AG20443 (cell line): ENCODE results near the gene LRCH1.

ENCODE experiments used
- DNase-seq: peaks from one replicate; pipeline ENCODE4 v3.0.0; 2012; ENCODE audit warnings: low spot score, mixed read lengths

The LRCH1 gene

DNA sequence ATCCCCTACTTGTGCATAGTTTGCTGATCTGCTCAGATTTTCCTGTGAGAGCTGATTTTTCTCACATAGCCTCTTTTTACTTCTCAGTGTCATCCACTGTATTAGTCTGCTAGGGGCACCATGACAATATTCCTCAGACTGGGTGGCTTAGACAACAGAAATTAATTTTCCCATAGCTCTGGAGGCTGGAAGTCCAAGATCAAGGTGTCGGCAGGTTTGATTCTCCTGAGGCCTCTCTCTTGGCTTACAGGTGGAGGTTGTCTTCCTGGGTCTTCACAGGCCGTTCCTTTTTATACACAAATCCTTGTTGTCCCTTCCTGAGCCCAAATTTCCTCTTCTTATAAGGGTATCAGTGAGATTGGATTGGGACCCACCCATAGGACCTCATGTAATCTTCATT lies 9.2 kb downstream of the LRCH1 start:
- no peak for DNase-seq

DNA sequence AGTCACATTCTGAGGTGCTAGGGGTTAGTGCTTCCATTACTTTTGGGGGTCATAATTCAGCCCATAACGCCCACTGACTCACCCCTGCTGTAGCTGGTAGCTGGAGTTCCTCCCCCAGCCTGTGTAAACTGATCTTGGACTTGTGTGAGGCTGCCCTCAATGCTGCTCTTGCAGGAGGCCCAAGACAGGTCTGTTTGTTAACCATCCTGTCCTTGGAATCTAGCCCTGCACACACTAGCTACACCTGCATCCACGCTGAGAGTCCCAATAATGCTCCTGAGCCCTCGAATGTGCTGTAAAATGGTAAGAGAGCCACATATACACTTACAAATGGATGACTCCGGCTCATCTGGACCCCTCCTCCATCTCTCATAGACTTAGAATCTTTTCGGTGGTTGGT lies 9.6 kb downstream of the LRCH1 start:
- no peak for DNase-seq

DNA sequence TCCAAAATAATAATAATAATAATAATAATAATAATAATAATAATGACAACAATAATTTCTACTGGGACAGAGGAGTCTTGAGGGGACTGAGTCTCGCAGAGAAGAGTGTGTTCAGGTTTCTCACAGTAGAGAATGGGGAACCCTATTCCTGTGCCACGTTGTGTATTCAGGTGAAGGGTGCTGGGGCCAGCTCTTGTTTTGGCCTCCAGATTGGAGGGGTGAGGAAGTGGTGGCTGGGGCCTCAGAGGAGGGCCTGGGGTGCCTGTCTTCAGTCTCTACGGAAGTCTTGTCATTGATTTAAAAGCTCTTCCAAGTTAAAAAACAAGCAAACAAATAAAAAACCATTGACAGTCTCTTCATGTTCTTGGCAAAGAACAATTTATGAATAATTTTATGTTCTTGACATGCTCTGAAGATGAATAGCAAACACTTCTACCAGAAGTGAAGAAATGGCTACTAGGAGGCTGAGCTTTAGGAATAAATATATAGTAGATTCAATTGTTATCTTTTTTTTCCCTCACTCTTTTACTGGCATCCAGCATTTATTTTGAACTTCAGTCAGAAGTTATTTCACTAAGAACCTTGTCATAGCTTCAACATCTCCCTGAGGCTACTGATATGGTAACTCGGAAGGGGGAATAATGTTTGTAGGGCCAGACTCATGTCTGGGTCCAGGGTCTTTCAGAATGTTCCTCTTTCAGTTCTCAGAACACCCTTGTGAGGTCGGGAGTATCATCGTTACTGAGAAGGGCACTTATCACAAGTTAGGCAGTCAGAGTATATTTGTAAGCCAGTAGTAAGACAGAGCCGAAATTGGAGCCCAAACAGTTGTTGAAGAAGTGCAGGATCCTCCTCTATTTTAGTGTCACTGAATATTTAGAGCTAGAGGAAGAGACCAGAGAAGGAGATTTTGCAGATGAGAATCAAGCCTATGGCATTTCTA lies 13.1 kb downstream of the LRCH1 start:
- DNase-seq, result no peak

DNA sequence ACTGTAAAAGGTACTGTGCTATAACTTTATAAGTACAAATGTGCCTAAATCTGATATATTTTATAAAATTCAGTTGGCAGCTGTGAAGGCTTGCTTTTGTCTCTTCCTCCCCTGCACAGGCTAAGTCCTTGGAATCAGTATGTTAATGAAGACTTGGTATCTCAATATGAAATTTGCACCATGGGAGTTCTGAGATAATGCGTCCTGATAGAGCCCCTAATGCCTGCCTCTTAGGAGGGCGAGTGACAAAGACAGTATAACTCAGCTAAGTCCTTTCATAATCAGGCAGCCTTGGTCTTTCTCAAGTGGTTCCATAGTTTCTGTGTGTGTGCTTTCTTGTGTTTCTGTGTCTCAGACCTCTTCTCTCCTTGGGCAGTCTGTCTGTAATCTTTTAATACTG lies 14.7 kb downstream of the LRCH1 start:
- no peak for DNase-seq

DNA sequence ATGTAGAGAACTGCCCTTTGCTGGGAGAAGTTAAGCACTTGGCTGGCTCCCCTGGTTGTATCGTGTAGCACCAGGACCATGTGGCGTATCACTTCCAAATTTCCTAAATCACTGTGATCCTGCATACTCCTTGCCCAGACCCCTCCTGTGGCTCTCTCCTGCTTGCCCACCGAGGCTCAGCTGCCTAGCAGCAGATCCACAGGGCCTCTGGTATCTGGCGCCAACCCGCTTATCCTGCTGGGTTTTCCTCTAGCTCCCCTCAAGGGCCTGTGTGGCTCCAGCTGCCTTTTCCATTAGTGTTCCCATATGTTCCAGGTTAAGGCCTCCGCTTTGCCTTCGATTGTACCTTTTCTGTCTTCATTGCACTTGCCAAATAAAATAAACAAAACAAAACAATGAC lies 16.5 kb downstream of the LRCH1 start:
- DNase-seq, result no peak

DNA sequence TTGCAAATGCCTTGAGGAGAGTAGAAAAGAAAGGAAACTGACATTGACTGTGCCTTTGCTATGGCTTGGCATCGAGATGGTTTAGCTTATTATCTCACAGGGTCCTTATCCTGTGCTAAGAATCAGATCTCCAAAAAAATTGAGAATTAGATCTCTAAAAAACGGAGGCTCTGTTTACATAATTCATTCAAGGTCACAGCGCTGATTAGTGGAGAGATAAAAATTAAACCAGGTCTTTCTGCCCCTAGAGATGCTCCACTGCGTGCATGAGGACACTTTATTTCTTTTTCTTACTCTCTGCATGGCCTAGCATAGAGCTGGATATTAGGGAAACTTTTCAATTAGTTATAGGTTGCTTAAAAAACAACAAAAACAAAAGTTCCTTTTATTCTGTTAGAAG lies 17.3 kb downstream of the LRCH1 start:
- DNase-seq, result no peak

DNA sequence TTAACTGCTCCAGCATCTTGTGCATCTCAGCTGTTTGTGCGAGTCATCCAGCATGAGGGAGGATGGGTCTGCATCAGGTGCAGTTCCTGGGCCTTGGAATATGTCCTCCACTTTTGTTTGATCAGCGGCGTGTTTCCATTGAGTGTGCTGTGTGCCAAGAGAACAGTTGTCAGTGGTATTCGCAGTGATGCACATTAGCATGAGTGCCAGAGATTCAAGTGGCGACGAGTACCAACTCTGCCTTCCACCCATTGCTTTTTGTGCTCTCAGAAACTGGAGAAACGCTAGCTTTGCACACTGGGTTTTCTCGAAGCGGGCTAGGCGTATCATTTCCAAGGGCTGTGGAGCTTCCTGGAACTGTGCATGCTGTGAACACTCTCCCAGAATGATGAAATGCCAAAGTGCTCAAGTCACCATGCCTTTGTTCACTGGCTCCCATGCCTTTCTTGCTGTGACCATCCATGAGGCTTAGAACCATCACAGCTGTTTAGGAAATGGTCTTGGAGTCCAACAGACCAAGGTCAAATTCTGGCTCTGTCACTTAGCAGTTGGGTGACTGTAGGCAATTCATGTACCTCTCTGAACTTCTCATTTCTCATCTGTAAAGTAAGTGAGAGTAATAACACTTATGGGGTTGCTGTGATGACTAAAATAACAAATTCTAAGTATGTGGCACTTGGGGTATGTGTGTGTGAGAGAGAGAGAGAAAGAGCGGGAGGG lies 18.4 kb downstream of the LRCH1 start:
- DNase-seq, result peak; percentile 76

DNA sequence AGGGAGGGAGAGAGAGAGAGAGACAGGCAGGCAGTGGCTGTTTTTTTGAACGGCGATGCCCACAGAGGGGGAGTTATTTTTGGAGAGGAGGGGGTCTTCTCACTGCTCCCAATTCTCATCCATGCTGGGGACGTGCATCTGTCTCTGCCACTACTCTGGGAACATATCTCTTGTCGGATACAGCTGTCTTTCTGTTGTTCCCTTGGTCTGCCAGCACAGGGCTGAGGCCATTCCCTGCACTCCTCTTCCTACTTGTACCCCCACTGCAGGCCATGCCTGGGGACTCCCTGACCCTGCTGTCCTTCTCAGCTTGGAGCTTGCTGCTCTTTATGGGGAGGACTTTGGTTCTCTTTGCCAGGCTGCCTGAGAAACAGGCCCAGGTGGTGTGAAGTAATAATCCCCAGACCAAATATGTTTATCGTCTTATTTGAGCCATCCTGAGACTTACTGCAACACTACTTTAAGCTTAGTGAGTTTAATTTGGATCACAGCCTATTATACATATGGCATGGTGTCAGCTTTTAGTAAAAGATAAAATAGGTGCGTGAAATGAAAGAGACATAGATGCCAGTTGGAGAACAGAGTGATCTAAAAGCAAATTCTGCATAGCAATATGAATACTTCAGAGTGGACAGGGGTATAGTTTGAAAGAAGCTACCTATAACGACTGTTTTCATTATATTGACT lies 19.1 kb downstream of the LRCH1 start:
- DNase-seq, result no peak

DNA sequence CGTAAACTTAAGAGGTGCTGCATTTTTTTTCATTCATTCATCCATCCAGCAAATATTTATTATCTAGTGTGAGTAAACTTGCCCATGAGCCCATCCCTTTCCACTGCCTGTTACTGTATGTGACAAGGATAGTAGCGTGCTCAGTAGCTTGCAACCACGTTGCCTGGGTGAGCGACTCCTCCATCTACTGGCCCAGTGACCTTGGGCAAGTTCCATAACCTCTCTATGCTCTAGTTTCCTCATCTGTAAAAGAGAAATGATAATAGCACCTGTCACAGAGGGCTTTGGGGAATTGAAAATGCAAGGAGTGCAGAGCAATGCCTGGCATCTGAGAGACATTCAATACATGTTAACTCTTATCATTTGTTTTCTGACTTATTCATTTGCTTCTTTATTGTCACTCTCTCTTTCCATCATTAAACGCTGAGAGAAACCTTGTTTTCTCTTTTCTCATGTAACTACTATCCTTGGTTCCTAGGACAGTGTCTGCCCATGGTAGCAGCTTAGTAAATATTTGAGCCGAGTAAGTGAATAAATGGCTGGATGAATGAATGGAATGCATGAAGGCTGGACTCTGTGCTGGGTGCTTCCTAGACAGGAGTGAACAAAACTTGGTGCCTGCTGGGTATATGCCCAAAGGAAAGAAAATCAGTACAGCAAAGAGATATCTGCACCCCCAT lies 19.9 kb downstream of the LRCH1 start:
- DNase-seq, result no peak

DNA sequence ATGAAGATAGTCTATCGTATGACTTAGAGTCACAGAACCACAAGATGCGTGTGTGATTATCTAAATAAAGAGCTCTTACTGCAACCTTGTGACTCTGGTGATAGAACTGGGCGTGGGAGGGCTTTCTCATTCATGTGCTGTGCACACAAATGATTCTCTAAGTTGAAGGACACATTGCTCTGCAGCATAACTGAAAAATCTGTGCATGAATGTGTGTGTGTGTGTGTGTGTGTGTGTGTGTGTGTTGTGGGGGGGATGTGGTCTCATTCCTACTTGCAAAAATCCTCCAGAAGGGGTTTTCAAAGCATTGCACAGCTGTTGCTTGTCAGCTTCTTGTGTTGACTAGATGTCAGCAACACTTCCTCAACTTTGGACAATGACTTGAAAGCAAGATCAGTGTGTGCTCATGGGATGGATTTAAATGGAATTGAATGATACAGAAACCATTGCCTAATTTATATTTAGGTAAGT lies 22.4 kb downstream of the LRCH1 start:
- DNase-seq, result no peak

DNA sequence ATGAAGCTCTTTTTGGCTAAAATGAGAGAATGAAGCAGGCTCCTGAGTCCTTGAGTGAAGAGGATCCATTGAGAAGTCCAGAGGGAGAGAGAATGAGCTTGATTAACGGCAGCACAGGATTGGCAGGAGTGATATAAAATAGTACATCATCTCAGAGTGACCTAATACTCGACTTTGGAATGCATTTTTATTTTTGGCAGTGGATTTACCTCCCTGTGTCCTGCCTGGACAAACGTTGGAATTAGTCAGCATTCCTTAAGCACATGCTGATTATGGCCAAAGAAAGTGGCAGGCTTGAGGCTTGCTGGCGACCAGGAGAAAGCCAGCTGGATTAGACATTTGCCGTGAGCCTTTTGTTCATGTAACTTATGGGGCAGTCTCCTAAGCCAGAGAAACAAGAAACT lies 22.9 kb downstream of the LRCH1 start:
- peak; percentile 82 for DNase-seq

DNA sequence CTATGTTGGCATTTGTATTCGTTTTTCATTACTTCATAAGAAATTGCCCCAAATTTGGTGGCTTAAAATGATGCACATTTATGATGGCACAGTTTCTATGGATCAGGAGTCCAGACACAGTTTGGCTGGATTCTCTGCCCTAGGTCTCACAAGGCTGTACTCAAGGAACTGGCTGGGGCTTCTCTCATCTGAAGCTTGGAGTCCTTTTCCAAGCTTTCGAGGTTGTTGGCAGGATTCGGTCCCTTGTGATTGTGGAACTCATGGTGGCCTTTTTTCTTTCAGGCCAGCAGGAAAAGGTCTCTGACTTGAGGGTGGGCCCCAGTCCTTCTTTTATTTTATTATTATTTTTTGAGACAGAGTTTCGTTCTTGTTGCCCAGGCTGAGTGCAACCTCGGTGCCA lies 23.8 kb downstream of the LRCH1 start:
- DNase-seq, result no peak

DNA sequence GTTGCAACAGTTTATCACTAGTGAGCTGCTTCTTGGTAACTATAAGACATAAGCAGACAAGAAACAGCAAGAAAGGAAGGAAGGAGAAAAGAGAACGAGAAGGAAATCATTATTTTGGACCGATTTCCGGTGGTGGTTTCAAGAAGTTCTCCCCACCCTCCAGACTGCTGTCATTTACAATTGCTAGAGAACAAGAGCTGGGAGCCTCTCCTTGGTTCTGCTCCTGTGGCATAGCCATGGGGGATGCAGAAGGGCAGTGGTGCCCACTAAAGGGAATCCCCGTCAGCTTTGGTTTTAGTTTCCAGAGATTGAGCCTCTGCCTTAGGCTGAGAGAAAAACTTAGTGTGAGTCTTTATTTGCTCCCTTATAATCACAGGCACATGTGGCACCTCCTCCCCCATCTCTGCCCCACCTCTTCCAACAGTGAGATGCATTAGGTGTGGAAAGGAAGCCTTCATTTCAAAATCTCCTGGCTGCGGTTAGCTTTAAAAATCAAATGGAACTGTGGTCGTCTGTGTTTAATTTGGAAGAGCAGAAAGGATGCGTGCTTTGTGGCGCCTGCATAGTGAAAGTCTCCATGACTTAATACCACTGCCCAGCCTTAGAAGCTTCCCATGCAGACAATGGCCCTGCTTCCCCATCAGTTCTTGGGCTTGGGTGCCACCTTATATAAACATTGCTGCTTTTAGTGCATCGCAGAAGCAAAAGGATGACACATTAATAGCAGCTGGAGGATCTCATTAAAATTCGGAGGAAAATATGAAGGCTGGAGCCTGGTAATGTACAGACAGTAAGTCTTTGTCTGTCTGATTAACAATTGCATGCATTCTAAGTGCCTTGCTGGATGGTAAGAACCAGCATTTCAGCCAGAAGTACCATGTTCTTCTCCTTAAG lies 25.0 kb downstream of the LRCH1 start:
- peak; percentile 60 for DNase-seq

DNA sequence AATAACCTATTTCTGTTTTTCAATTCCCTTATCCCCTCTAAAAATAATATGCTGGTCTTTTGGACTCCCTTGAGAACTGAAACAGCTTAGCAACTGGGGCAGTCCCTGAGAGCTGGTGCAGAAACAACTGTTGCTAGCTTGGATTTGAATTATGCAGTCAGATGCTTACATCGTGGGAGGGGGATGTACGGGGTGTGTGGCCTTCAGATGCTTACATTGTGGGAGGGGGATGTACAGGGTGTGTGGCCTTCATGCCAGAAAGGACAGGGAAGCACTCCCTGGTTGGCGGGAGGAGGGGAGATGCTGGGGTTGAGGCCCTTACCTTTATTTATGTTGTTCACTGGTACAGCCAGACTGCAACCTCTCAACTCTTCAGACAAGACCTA lies 25.6 kb downstream of the LRCH1 start:
- DNase-seq, result no peak

DNA sequence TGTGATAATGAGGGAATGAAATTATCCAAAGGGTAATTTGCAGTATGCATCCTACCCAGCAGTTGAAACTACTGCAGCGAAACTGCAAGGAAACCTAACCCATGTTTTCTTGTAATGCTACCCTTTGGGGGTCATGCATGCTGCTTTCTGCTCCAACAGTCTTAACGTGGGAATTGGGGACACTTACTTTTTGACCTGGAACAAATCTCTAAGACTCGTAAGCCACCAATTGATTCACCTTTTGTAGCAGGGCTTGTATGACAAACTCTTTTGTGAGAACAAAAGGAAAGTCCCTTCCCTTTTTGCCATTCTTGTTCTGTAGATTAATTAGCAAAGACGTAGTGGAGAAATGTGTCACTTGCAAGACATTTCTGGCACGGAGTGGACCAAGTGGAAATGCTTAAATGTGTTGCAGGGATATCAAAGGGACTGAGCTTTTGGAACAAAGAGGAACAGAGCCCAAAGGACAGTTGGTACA lies 27.4 kb downstream of the LRCH1 start:
- DNase-seq, result no peak

DNA sequence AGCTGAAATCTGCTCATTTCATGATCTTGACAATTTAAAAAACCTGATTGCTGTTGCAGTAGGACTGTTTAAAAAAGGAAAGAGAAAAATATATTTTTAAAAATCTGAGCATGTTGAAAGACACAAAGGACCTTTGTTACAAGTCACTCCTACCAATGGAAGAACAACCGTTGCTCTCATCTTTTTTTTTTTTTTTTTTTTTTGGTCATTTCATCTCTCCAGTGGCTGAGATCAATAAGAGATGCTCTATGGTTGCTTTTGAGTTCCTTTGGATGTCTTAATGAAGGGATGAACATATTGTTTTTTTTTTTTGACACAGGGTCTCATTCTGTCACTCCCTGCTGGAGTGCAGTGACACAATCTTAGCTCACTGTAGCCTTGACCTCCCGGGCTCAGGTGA lies 29.2 kb downstream of the LRCH1 start:
- no peak for DNase-seq

DNA sequence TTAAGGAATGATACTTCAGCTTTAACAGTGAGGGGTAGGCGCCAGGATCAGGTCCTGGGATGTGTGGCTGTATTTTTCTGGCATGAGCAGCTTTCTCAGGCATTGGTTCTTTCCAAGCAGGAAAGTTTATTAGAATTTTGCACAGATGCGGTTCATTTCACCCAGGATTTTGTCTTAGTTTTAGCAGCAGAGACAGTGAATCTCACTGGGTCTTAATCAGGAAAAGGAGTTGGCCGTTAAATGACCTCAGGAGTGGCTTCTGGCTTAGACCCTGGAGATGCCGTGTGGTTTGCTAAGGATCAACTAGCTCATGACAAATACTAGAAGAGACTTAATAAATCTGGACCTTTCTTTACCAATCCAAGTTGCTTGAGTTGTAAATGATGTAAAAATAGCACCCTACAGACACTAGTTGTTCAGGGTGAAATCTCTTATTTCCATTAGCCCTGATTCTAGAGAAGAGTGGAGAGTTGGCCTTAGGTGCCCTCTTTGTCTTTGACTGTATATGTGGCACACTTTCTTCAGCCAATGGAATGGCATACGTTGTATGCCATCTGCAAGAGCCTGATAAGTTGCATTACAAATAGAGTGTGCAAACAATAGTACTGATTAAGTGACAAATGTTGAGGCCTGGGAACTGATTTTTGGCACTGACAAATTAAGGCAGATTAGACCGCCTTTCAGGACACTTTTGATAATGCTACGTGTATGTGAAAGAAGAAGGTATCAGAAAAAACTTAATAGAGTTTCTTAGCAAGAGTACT lies 34.0 kb downstream of the LRCH1 start:
- no peak for DNase-seq

DNA sequence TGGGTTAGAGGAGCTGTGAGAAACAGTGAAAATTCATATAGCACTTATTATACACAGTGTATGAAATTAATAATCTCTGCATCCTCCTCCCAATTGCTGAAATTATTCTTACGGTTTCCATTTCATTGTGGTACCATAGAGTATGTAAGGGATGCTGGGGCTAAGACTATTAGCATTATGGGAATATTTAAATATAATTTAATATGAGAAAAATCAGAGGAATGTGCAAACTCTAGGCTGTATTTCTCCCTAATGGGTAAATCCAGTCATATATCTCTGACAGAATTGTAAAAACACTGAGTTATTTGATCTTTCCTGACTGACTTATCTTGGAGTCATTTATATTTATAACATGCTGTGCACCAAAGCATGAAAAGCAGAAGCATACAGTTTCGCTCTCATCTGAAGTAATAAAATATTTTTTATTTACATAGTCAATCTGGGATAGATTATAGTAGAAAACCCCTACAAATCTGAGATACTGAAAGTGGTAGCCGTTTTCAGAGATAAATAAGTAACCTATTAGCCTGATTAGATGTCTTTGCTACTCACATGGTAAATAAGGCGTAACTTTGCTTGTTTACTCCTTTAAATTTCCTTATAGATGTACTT lies 34.9 kb downstream of the LRCH1 start:
- DNase-seq, result no peak

DNA sequence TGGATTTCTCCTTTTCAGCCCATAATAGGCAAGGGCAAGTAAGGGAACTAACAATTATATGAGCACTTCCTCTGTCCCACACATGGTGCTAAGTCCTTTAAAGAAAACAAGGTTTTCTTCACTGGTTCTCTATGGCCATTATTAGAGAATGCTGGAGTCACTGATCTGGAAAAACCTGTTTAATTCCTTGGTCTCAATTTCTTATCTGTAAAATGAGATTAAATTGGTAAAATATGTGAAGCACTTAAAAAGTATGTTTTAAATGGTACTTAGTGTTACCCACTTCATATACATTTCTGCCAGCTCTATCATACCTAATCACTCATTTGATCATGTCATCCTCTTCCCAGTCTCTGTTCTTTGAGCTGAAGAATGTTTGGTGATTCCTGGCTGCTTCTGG lies 39.4 kb downstream of the LRCH1 start:
- DNase-seq, result no peak

DNA sequence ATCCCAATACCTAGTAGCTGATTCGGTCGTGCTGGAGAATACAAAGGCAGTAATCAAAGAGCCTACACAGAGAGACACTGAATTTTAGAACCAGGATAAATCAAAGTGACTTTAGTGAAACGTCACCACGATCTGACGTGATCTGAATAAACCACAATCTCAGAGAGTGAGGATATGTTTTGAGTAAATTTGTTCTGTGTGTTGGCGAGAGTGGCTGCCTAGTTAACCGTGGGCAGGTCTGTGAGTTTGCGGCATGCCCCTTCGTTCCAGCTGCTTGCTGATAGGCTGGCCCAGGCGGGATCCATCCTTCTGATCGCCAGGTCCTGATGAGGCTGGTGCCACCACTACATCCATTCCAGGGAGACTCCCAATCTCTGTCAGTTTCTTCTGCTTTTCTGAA lies 40.4 kb downstream of the LRCH1 start:
- no peak for DNase-seq
